Stimulated activated naive CD8-positive, alpha-beta T cell treated with anti-CD3 and anti-CD28 coated beads, Interleukin-15, Interleukin-2, amounts not matched to agents 100 ng/mL and 50 ng/mL, for 24 hours (primary cell): ENCODE measurements around the gene PLGRKT.
"Not testable (repeated sequence)": the region's sequence is repeated elsewhere in the genome, so short reads cannot be mapped to it uniquely, and the experiment has no call there.

Source experiments
- H3K27ac Mint-ChIP-seq: one replicate; pipeline ENCODE4 v1.8.0; 2021; ENCODE audit warnings: mild to moderate bottlenecking, mixed read lengths
- H3K27me3 Mint-ChIP-seq: one replicate; pipeline ENCODE4 v1.8.0; 2021; ENCODE audit warnings: mixed read lengths
- H3K36me3 Mint-ChIP-seq: one replicate; pipeline ENCODE4 v1.8.0; 2021; ENCODE audit warnings: low read depth, mixed read lengths
- H3K4me1 Mint-ChIP-seq: one replicate; pipeline ENCODE4 v1.8.0; 2021; ENCODE audit warnings: low read depth, mixed read lengths
- H3K4me3 Mint-ChIP-seq: one replicate; pipeline ENCODE4 v1.8.0; 2021; ENCODE audit warnings: mild to moderate bottlenecking, mixed read lengths
- H3K9me3 Mint-ChIP-seq: one replicate; pipeline ENCODE4 v1.8.0; 2021; ENCODE audit warnings: mixed read lengths

Gene PLGRKT

GRCh38 chr9:5437254-5438216 is at the start of gene PLGRKT:
Gene PLGRKT (minus strand): TSS chr9:5437925. CDS start chr9:5431977, 5,948 bp downstream.
- peaks cover 4% of the 10 kb centered on the region for H3K9me3 Mint-ChIP-seq
- H3K27me3 Mint-ChIP-seq, result no peaks in the 10 kb centered on the region
- H3K36me3 Mint-ChIP-seq, result peaks cover 36% of the 10 kb centered on the region
- H3K27ac Mint-ChIP-seq, result peak within 1 kb of the TSS; percentile 98
- H3K4me3 Mint-ChIP-seq, result peak within 1 kb of the TSS; percentile 92
- H3K4me1 Mint-ChIP-seq, result peaks cover 64% of the 10 kb centered on the region

- H3K27ac Mint-ChIP-seq, result no peak overlapping the region
- no peaks in the 10 kb centered on the region for H3K9me3 Mint-ChIP-seq
- H3K4me1 Mint-ChIP-seq, result no peaks in the 10 kb centered on the region
- no peak overlapping the region for H3K4me3 Mint-ChIP-seq
- no peaks in the 10 kb centered on the region for H3K27me3 Mint-ChIP-seq
- no peaks in the 10 kb centered on the region for H3K36me3 Mint-ChIP-seq
Measured at GRCh38 chr9:5486988-5487387, 49.3 kb upstream of the PLGRKT start.

- Mint-ChIP-seq H3K36me3 (no peaks in the 10 kb centered on the region), H3K27me3 (no peaks in the 10 kb centered on the region), H3K9me3 (no peaks in the 10 kb centered on the region), H3K27ac (no peak overlapping the region), H3K4me3 (no peak overlapping the region), H3K4me1 (no peaks in the 10 kb centered on the region)
Measured at GRCh38 chr9:5485378-5486085, 47.8 kb upstream of the PLGRKT start.

GRCh38 chr9:5483306-5483705 is 45.6 kb upstream of the PLGRKT start:
- no peak overlapping the region for H3K4me3 Mint-ChIP-seq
- peaks cover 4% of the 10 kb centered on the region for H3K4me1 Mint-ChIP-seq
- H3K9me3 Mint-ChIP-seq, result peaks cover 2% of the 10 kb centered on the region
- no peak overlapping the region for H3K27ac Mint-ChIP-seq
- no peaks in the 10 kb centered on the region for H3K36me3 Mint-ChIP-seq
- no peaks in the 10 kb centered on the region for H3K27me3 Mint-ChIP-seq

GRCh38 chr9:5482194-5482593 is 44.5 kb upstream of the PLGRKT start:
- peaks cover 2% of the 10 kb centered on the region for H3K9me3 Mint-ChIP-seq
- H3K27me3 Mint-ChIP-seq, result no peaks in the 10 kb centered on the region
- H3K36me3 Mint-ChIP-seq, result no peaks in the 10 kb centered on the region
- peaks cover 11% of the 10 kb centered on the region for H3K4me1 Mint-ChIP-seq
- H3K27ac Mint-ChIP-seq, result no peak overlapping the region
- H3K4me3 Mint-ChIP-seq, result no peak overlapping the region

GRCh38 chr9:5481322-5482040 is 43.8 kb upstream of the PLGRKT start:
- H3K36me3 Mint-ChIP-seq, result peaks cover 1% of the 10 kb centered on the region
- H3K4me1 Mint-ChIP-seq, result peaks cover 11% of the 10 kb centered on the region
- H3K27me3 Mint-ChIP-seq, result no peaks in the 10 kb centered on the region
- H3K4me3 Mint-ChIP-seq, result no peak overlapping the region
- H3K9me3 Mint-ChIP-seq, result peaks cover 4% of the 10 kb centered on the region
- no peak overlapping the region for H3K27ac Mint-ChIP-seq

- Mint-ChIP-seq H3K9me3 (peaks cover 7% of the 10 kb centered on the region), H3K27me3 (no peaks in the 10 kb centered on the region), H3K36me3 (peaks cover 6% of the 10 kb centered on the region), H3K27ac (no peak overlapping the region), H3K4me3 (no peak overlapping the region), H3K4me1 (peaks cover 11% of the 10 kb centered on the region)
Measured at GRCh38 chr9:5480919-5481318, 43.2 kb upstream of the PLGRKT start.

- peaks cover 7% of the 10 kb centered on the region for H3K9me3 Mint-ChIP-seq
- H3K4me3 Mint-ChIP-seq, result no peak overlapping the region
- no peak overlapping the region for H3K27ac Mint-ChIP-seq
- H3K27me3 Mint-ChIP-seq, result no peaks in the 10 kb centered on the region
- peaks cover 6% of the 10 kb centered on the region for H3K36me3 Mint-ChIP-seq
- H3K4me1 Mint-ChIP-seq, result peaks cover 11% of the 10 kb centered on the region
Measured at GRCh38 chr9:5479994-5480694, 42.4 kb upstream of the PLGRKT start.

GRCh38 chr9:5478206-5478605 is 40.5 kb upstream of the PLGRKT start:
- Mint-ChIP-seq H3K36me3 (peaks cover 6% of the 10 kb centered on the region), H3K4me3 (no peak overlapping the region), H3K27ac (no peak overlapping the region), H3K4me1 (peaks cover 16% of the 10 kb centered on the region), H3K27me3 (no peaks in the 10 kb centered on the region), H3K9me3 (peaks cover 7% of the 10 kb centered on the region)

GRCh38 chr9:5475611-5476010 is 37.9 kb upstream of the PLGRKT start:
- not testable (repeated sequence) for H3K9me3 Mint-ChIP-seq, H3K4me3 Mint-ChIP-seq, H3K27me3 Mint-ChIP-seq, H3K36me3 Mint-ChIP-seq, H3K27ac Mint-ChIP-seq
- peaks cover 25% of the 10 kb centered on the region for H3K4me1 Mint-ChIP-seq

GRCh38 chr9:5470816-5471215 is 33.1 kb upstream of the PLGRKT start:
- H3K4me1 Mint-ChIP-seq, result peaks cover 34% of the 10 kb centered on the region
- H3K27me3 Mint-ChIP-seq, result no peaks in the 10 kb centered on the region
- H3K36me3 Mint-ChIP-seq, result peaks cover 46% of the 10 kb centered on the region
- H3K27ac Mint-ChIP-seq, result no peak overlapping the region
- H3K9me3 Mint-ChIP-seq, result no peaks in the 10 kb centered on the region
- H3K4me3 Mint-ChIP-seq, result no peak overlapping the region

GRCh38 chr9:5470122-5470521 is 32.4 kb upstream of the PLGRKT start:
- H3K4me1 Mint-ChIP-seq, result peaks cover 34% of the 10 kb centered on the region
- no peaks in the 10 kb centered on the region for H3K9me3 Mint-ChIP-seq
- no peaks in the 10 kb centered on the region for H3K27me3 Mint-ChIP-seq
- H3K27ac Mint-ChIP-seq, result no peak overlapping the region
- no peak overlapping the region for H3K4me3 Mint-ChIP-seq
- H3K36me3 Mint-ChIP-seq, result peaks cover 53% of the 10 kb centered on the region

- Mint-ChIP-seq H3K4me1 (peaks cover 35% of the 10 kb centered on the region), H3K9me3 (no peaks in the 10 kb centered on the region), H3K36me3 (peaks cover 64% of the 10 kb centered on the region), H3K4me3 (no peak overlapping the region), H3K27me3 (no peaks in the 10 kb centered on the region), H3K27ac (no peak overlapping the region)
Measured at GRCh38 chr9:5468850-5469249, 31.1 kb upstream of the PLGRKT start.

GRCh38 chr9:5466766-5467165 is 29.0 kb upstream of the PLGRKT start:
- H3K4me3 Mint-ChIP-seq, result no peak overlapping the region
- peaks cover 85% of the 10 kb centered on the region for H3K36me3 Mint-ChIP-seq
- H3K27me3 Mint-ChIP-seq, result no peaks in the 10 kb centered on the region
- peaks cover 38% of the 10 kb centered on the region for H3K4me1 Mint-ChIP-seq
- no peaks in the 10 kb centered on the region for H3K9me3 Mint-ChIP-seq
- H3K27ac Mint-ChIP-seq, result peak overlapping the region; percentile 21
